Brain microvascular endothelial cell (primary cell): ENCODE measurements around the gene UGGT2.
A peak's percentile ranks its signal among the peaks of the same experiment; 100 is the strongest.
"Not testable (repeated sequence)": the region's sequence is repeated elsewhere in the genome, so short reads cannot be mapped to it uniquely, and the experiment has no call there.

Source experiments
- DNase-seq: peaks from one replicate; pipeline ENCODE4 v3.0.0-alpha.2; 2020
- H3K27ac ChIP-seq: fragments of 250-450 bp; sonication (Bioruptor Pico); 2 replicates; pipeline ENCODE4 v1.5.1; 2020; ENCODE audit warnings: mild to moderate bottlenecking, moderate library complexity
- H3K27me3 ChIP-seq: fragments of 250-450 bp; sonication (Bioruptor Pico); replicated peaks from 2 replicates; pipeline ENCODE4 v1.5.1; 2020; ENCODE audit warnings: mild to moderate bottlenecking
- H3K36me3 ChIP-seq: fragments of 250-450 bp; sonication (Bioruptor Pico); replicated peaks from 2 replicates; pipeline ENCODE4 v1.5.1; 2020; ENCODE audit warnings: mild to moderate bottlenecking
- H3K4me3 ChIP-seq: 2 replicates; pipeline ENCODE4 v1.5.1; 2011; ENCODE audit warnings: low read depth, mild to moderate bottlenecking, control low read depth, low read length, moderate library complexity
- CTCF ChIP-seq: IDR thresholded peaks from 2 replicates; pipeline ENCODE4 v1.5.1; 2011; ENCODE audit warnings: low read depth, mild to moderate bottlenecking, moderate library complexity, low read length, control low read depth, inconsistent platforms; ENCODE audit errors: missing control alignments
- in situ Hi-C: cut with HindIII; loops from 2 replicates; pipeline ENCODE4 v1.10.0; 2017; ENCODE audit warnings: low sequenced_read_pairs, low pct_ligation_motif_present

UGGT2 gene

GRCh38 chr13:95861296-95861695 lies 191.9 kb downstream of the UGGT2 start:
- Histone ChIP-seq H3K27ac (no peak overlapping the region), H3K36me3 (no peaks in the 10 kb centered on the region), H3K27me3 (no peaks in the 10 kb centered on the region), H3K4me3 (no peak overlapping the region)
- no peak for DNase-seq
- no peak for TF ChIP-seq CTCF
- in situ Hi-C loops, result no loop called here

GRCh38 chr13:95858286-95859075 lies 194.7 kb downstream of the UGGT2 start:
- peak; percentile 46 for DNase-seq
- Histone ChIP-seq H3K27me3 (no peaks in the 10 kb centered on the region), H3K4me3 (no peak overlapping the region), H3K27ac (peak overlapping the region; percentile 16), H3K36me3 (no peaks in the 10 kb centered on the region)
- TF ChIP-seq CTCF, result no peak
- in situ Hi-C loops, result no loop called here

DNA sequence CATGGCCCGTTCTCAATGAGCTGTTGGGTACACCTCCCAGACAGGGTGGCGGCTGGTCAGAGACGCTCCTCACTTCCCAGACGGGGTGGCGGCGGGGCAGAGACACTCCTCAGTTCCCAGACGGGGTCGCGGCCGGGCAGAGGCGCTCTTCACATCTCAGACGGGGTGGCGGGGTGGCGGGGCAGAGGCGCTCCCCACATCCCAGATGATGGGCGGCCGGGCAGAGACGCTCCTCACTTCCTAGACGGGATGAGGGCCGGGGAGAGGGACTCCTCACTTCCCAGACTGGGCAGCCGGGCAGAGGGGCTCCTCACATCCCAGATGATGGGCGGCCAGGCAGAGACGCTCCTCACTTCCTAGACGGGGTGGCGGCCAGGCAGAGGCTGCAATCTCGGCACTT lies 207.5 kb downstream of the UGGT2 start:
- in situ Hi-C loops, H3K27me3 ChIP-seq, H3K27ac ChIP-seq, DNase-seq, H3K36me3 ChIP-seq, H3K4me3 ChIP-seq: not testable (repeated sequence)

GRCh38 chr13:95842898-95843297 lies 210.3 kb downstream of the UGGT2 start:
- Histone ChIP-seq H3K27me3 (no peaks in the 10 kb centered on the region), H3K36me3 (no peaks in the 10 kb centered on the region), H3K27ac (no peak overlapping the region), H3K4me3 (no peak overlapping the region)
- TF ChIP-seq CTCF, result no peak
- DNase-seq, result no peak
- in situ Hi-C loops, result no loop called here

GRCh38 chr13:95841894-95842293 lies 211.3 kb downstream of the UGGT2 start:
- TF ChIP-seq CTCF, result no peak
- no peak overlapping the region for H3K4me3 ChIP-seq
- in situ Hi-C loops, result no loop called here
- no peaks in the 10 kb centered on the region for H3K27me3 ChIP-seq
- H3K27ac ChIP-seq, result no peak overlapping the region
- H3K36me3 ChIP-seq, result no peaks in the 10 kb centered on the region
- no peak for DNase-seq

DNA sequence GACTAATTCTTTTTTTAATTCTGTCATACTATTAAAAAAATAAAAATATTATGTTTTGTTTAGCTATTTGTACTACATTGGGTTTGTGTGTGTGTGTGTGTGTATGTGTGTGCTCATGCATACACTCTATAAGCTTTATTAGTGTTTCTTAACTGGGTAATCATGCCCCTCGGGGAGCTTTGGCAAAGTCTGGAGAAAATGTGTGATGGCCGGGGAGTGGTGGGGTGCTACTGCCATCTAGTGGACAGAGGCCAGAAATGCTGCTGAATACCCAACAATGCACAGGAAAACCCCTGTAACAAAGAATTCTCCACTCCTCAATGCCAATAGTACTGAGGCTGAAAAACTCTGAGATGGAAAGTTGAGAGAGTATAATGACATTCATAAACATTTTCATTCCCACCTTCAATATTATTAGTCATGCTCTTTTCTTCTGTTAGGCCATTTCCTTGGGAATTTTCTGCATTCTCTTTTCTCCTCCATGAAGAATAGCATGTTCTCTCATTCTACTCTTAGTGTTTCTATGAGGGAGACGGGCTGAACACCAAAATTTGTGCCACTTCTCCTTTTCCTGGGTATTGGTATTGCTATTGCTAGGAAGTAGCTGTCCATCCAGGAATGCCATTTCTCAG lies 219.0 kb downstream of the UGGT2 start:
- peak; percentile 90 for TF ChIP-seq CTCF
- H3K27me3 ChIP-seq, result no peaks in the 10 kb centered on the region
- no peak overlapping the region for H3K27ac ChIP-seq
- H3K4me3 ChIP-seq, result no peak overlapping the region
- in situ Hi-C loops, result no loop called here
- H3K36me3 ChIP-seq, result no peaks in the 10 kb centered on the region
- DNase-seq, result peak; percentile 49
